Choroid plexus epithelial cell (primary cell): ENCODE results near the gene CRBN.

ENCODE experiments used
- DNase-seq: peaks from one replicate; pipeline ENCODE4 v3.0.0-alpha.2; 2010; ENCODE audit warnings: low read depth
- H3K4me3 ChIP-seq: 2 replicates; pipeline ENCODE4 v1.5.1; 2011; ENCODE audit warnings: low read depth, mild to moderate bottlenecking, control low read depth, low read length, moderate library complexity
- TF ChIP-seq, protein P1 (sequence below): conservative IDR thresholded peaks from 2 replicates; pipeline ENCODE4 v1.5.1; 2011; ENCODE audit warnings: low read depth, mild to moderate bottlenecking, control low read depth, inconsistent platforms, low read length, moderate library complexity

CRBN gene

DNA sequence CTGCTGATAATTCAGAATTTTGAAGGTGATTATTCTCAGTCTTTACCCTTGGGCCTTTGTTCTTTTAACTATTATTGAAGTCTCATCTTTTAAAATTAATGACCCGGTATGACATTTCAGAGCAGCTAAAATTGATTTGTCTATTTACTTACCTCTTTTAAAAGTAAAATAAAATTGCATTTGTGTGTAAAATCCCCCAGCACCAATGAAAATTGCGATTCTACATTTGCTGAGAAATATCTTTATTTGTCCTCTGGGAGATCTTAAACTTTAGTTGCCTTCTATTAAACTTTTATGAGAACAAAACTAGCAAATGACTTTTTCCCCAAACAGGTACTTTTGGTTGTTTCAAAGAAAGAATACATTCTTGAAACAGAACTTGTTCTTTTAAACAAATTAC, 61.8 kb downstream of the CRBN start:
- no peak overlapping the region for H3K4me3 ChIP-seq
- TF ChIP-seq, protein P1, sequence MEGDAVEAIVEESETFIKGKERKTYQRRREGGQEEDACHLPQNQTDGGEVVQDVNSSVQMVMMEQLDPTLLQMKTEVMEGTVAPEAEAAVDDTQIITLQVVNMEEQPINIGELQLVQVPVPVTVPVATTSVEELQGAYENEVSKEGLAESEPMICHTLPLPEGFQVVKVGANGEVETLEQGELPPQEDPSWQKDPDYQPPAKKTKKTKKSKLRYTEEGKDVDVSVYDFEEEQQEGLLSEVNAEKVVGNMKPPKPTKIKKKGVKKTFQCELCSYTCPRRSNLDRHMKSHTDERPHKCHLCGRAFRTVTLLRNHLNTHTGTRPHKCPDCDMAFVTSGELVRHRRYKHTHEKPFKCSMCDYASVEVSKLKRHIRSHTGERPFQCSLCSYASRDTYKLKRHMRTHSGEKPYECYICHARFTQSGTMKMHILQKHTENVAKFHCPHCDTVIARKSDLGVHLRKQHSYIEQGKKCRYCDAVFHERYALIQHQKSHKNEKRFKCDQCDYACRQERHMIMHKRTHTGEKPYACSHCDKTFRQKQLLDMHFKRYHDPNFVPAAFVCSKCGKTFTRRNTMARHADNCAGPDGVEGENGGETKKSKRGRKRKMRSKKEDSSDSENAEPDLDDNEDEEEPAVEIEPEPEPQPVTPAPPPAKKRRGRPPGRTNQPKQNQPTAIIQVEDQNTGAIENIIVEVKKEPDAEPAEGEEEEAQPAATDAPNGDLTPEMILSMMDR = no peak
- DNase-seq = no peak

DNA sequence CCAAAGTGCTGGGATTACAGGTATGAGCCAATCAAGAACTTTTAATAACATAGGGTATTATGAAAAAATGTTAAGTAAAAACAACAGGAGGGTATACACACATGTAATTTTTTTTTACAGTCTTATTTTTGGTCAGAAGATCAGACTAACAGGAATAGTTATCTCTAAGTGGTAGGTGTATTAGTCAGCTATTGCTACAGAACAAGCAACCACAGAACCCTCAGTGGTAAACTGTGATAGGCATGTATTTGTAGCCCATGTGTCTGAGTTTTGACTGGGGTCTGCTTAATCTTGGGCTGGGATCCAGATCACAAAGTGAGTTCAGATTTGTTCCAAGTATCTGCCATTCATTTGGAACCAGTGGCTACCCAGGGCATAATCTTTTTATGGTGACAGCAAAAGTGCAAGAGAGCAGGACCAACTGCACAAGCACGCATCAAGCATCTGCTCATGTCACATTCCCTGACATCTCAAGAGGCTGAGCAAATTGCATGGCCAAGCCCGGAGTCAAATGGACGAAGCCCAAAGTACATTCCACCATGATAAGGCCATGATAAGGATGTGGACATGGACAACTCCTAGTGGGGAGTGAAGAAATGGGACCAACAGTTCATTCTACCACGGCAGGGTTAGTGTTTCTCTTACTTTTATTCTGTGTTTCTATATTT, 66.3 kb downstream of the CRBN start:
- TF ChIP-seq, protein P1 = no peak
- H3K4me3 ChIP-seq = no peak overlapping the region
- DNase-seq = no peak

DNA sequence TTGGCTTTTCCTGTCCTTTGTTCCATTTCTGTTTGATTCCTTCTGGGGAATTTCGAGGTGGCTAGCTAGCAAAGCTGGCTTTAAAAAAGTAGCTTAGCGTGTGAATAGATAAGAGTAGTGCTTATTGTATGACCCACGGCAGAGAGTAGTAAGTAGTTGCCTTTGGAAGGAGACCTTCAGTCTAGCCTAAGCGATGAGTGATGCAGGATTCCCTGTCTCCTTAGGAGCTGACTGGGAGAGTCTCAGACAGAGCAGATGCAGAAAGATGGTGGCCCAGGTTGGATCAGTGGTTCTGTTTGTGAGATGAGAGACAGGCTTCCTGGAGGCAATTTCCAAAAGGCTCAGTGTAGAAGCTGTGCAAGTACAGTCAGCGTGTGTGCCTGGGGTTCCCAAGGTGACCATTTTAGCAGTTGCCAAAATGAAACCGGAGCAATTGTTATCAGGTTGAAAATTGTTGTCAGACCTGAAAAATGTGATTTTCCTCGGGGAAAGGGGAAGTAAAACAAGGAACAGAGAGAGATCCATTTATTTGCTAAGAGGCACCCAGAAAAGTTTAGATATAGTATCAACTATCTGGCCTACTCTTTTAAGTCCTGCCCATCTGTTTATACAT, 68.6 kb downstream of the CRBN start:
- no peak for DNase-seq
- TF ChIP-seq, protein P1 = no peak
- no peak overlapping the region for H3K4me3 ChIP-seq

DNA sequence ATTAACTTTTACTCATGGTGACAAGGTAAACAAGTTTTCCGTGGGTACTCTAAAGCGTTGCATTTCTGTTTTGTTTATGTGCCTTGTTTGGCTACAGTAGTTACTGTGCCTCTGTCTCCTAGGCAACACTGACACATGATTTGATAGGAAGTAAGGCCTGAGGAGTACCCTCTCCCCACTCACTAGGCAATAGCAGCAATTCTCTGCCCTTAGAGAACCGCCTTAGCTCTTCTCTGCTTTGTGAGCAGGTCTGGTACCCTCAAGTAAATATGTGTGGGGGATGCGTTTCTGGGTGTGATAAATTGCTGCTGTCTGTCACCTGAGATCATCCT, 69.2 kb downstream of the CRBN start, which contains the start of gene IL5RA:
TSS of gene IL5RA (minus strand) at position 76 of the 332 bp plus-strand sequence. CDS start 5,390 bp downstream, outside the sequence.
- TF ChIP-seq, protein P1 = no peak
- no peak within 1 kb of the TSS for H3K4me3 ChIP-seq
- DNase-seq = peak; percentile 9

DNA sequence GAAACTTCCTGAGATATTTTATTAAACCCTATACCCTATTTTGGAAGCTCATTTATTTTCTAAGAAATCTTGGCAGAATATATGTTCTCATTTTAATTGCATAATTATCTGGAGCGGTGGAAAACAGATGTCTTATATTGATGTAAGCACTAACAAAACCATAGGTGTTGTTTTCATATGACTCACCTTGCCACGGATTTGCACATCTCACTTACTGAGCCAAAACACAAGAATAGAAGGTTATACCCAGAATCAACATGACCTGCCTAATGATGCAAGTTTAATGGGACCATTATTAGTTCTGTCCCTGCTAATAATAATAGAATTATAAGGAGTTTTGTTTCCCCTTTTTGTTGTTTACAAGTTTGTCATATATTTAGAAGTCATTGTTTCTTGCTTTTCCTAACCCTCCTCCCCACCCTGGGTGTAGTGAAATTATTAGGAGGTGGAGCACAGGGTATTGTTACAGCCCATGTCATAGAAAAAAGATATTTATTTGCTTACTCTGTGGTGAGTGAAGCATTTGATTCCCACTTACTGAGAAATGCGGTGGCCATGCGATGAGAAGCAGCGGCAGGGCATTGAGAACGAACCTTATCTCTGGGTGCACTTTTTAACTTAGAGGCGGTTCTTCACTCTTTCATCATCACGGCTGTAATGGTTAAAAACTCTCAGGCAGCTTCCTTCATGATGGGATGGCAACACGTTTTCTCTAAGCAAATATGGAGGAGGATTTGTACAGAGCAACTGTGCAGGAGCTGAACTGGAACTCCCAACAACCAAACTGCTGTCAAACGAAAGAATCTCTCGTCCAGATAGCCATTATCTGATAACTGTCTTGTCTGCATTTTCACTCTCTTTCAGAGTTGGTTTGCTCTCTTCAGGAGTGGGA, 69.8 kb downstream of the CRBN start:
- TF ChIP-seq, protein P1 = no peak
- no peak for DNase-seq
- H3K4me3 ChIP-seq = no peak overlapping the region

DNA sequence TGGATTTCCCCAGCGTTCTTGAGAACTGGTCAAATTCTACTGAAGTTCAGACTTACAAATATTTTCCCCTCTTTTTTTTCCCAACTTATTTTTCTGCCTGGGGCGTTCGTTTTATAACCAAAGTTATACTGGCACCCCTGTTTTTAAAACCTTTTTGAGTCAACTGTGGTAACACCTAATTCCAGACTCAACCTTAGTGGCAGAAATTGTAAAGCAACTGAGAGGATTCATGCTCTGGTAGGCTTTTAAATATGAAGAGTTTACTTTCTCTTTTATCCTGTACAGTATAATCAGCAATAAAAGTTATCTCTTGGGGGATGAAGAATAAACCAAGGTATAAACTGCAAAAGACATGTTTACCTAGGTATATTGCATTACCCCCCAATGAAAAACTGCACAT, 71.6 kb downstream of the CRBN start:
- DNase-seq = no peak
- TF ChIP-seq, protein P1 = no peak
- no peak overlapping the region for H3K4me3 ChIP-seq
